Activated T-helper 17 cell treated with anti-CD3 and anti-CD28 coated beads, Interleukin-2, amount 50 U/mL, for 72 hours (primary cell): ENCODE results near the gene ATP9B. TPM values are rescaled to one million over a fixed set of nuclear protein-coding genes. Genes with fewer than 3 reads are reported as not detected.
A peak's percentile ranks its signal among the peaks of the same experiment; 100 is the strongest.
"Not testable (repeated sequence)": the region's sequence is repeated elsewhere in the genome, so short reads cannot be mapped to it uniquely, and the experiment has no call there.

Experiments used
- ATAC-seq: fragments of 150-1000 bp; cut with Tn5 transposase; replicated peaks from 2 replicates; pipeline ENCODE4 v1.10.0; 2021; ENCODE audit warnings: mild to moderate bottlenecking, moderate library complexity
- H3K27ac Mint-ChIP-seq: one replicate; pipeline ENCODE4 v1.8.0; 2022; ENCODE audit warnings: mixed read lengths
- H3K27me3 Mint-ChIP-seq: one replicate; pipeline ENCODE4 v1.8.0; 2022; ENCODE audit warnings: mixed read lengths
- H3K36me3 Mint-ChIP-seq: one replicate; pipeline ENCODE4 v1.8.0; 2022; ENCODE audit warnings: low read depth, mild to moderate bottlenecking, mixed read lengths
- H3K4me1 Mint-ChIP-seq: one replicate; pipeline ENCODE4 v1.8.0; 2022; ENCODE audit warnings: mixed read lengths
- H3K4me3 Mint-ChIP-seq: one replicate; pipeline ENCODE4 v1.8.0; 2022; ENCODE audit warnings: mild to moderate bottlenecking, mixed read lengths
- H3K9me3 Mint-ChIP-seq: one replicate; pipeline ENCODE4 v1.8.0; 2022; ENCODE audit warnings: mixed read lengths
- total RNA-seq, 2 donors: library from RNA; stranded (reverse); gene quantifications; one replicate each; pipeline ENCODE4 v1.2.3, GENCODE V29; 2022

ATP9B gene
- total RNA-seq, 2 donors from 2014 or later, result 23.3 to 29.4 TPM

- ATAC-seq, result no peak
- H3K36me3 Mint-ChIP-seq, result no peaks in the 10 kb centered on the region
These were observed 5.0 kb upstream of the ATP9B start for GRCh38 chr18:79064228-79064627.

GRCh38 chr18:79065802-79066201 lies 3.4 kb upstream of the ATP9B start:
- Mint-ChIP-seq H3K4me1 (peaks cover 15% of the 10 kb centered on the region), H3K27me3 (peaks cover 15% of the 10 kb centered on the region), H3K27ac (no peak overlapping the region), H3K9me3 (peaks cover 21% of the 10 kb centered on the region), H3K4me3 (no peak overlapping the region), H3K36me3 (no peaks in the 10 kb centered on the region)
- no peak for ATAC-seq

More at GRCh38 chr18:79064228-79064627, 5.0 kb upstream of the ATP9B start:
- Mint-ChIP-seq H3K9me3 (peaks cover 21% of the 10 kb centered on the region), H3K27me3 (peaks cover 18% of the 10 kb centered on the region), H3K4me3 (no peak overlapping the region), H3K27ac (no peak overlapping the region), H3K4me1 (peaks cover 13% of the 10 kb centered on the region)

DNA sequence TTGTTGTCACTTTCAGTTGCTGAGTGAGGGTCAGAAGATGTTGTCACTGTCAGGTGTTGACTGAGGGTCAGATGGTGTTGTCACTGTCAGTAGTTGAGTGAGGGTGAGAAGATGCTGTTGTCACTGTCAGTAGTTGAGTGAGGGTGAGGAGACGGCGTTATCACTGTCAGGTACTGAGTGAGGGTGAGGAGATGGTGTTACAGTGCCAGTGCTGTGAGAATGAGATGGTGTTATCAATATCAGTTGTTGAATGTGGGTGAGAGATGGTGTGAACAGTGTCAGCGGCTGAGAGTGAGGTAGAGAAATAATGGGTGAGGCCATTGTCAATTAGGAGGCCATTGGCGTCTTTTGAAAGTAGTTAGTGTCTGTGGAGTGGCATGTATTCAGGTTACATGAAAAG lies 1.6 kb upstream of the ATP9B start:
- H3K27ac Mint-ChIP-seq, result peak overlapping the region; percentile 90
- H3K9me3 Mint-ChIP-seq, result peaks cover 21% of the 10 kb centered on the region

GRCh38 chr18:79068341-79068936 lies 755 bp upstream of the ATP9B start:
- Mint-ChIP-seq H3K36me3 (peaks cover 7% of the 10 kb centered on the region), H3K9me3 (peaks cover 21% of the 10 kb centered on the region), H3K27ac (peak overlapping the region; percentile 90), H3K4me1 (peaks cover 24% of the 10 kb centered on the region), H3K27me3 (peaks cover 15% of the 10 kb centered on the region), H3K4me3 (peak overlapping the region; percentile 84)
- peak; percentile 47 for ATAC-seq

More for the DNA sequence above, 1.6 kb upstream of the ATP9B start:
- H3K27me3 Mint-ChIP-seq, result peaks cover 15% of the 10 kb centered on the region
- peak overlapping the region; percentile 84 for H3K4me3 Mint-ChIP-seq
- peaks cover 24% of the 10 kb centered on the region for H3K4me1 Mint-ChIP-seq
- no peak for ATAC-seq
- H3K36me3 Mint-ChIP-seq, result no peaks in the 10 kb centered on the region

GRCh38 chr18:79069717-79070151 lies 540 bp downstream of the ATP9B start:
- no peak for ATAC-seq
- peaks cover 7% of the 10 kb centered on the region for H3K36me3 Mint-ChIP-seq
- H3K4me3 Mint-ChIP-seq, result peak overlapping the region; percentile 84
- H3K27me3 Mint-ChIP-seq, result peaks cover 15% of the 10 kb centered on the region
- H3K9me3 Mint-ChIP-seq, result peaks cover 21% of the 10 kb centered on the region
- peak overlapping the region; percentile 82 for H3K27ac Mint-ChIP-seq
- peaks cover 33% of the 10 kb centered on the region for H3K4me1 Mint-ChIP-seq

- peaks cover 36% of the 10 kb centered on the region for H3K4me1 Mint-ChIP-seq
- H3K9me3 Mint-ChIP-seq, result peaks cover 21% of the 10 kb centered on the region
- peak overlapping the region; percentile 84 for H3K4me3 Mint-ChIP-seq
- H3K36me3 Mint-ChIP-seq, result peaks cover 9% of the 10 kb centered on the region
- no peak for ATAC-seq
- peak overlapping the region; percentile 82 for H3K27ac Mint-ChIP-seq
- peaks cover 15% of the 10 kb centered on the region for H3K27me3 Mint-ChIP-seq
These were observed 1.3 kb downstream of the ATP9B start for GRCh38 chr18:79070486-79070885.

DNA sequence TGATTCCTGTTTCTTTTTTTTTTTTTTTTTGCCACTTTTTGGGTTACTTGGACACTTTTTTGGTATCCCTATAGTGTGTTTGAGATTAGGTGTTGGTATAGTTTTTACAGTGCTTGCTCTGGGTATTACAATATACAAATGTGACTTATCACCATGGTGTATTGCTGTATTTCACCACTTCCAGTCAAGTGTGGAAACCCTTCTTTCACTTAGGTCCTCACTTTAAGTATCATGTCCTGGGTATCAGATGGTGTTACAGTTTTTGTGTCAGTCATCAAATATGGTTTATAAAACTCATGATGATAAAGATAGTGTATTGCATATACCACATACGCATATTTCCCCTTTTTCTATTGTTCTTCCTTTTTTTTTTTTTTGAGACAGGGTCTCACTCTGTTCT lies 1.8 kb downstream of the ATP9B start:
- H3K4me1 Mint-ChIP-seq, result peaks cover 39% of the 10 kb centered on the region

GRCh38 chr18:79071503-79072210 lies 2.5 kb downstream of the ATP9B start:
- H3K9me3 Mint-ChIP-seq, result peaks cover 10% of the 10 kb centered on the region
- H3K36me3 Mint-ChIP-seq, result peaks cover 14% of the 10 kb centered on the region
- H3K4me3 Mint-ChIP-seq, result peak overlapping the region; percentile 84
- H3K27ac Mint-ChIP-seq, result peak overlapping the region; percentile 82
- peaks cover 43% of the 10 kb centered on the region for H3K4me1 Mint-ChIP-seq
- peaks cover 5% of the 10 kb centered on the region for H3K27me3 Mint-ChIP-seq
- no peak for ATAC-seq

More for the DNA sequence above, 1.8 kb downstream of the ATP9B start:
- peaks cover 14% of the 10 kb centered on the region for H3K36me3 Mint-ChIP-seq
- peak overlapping the region; percentile 82 for H3K27ac Mint-ChIP-seq
- H3K4me3 Mint-ChIP-seq, result peak overlapping the region; percentile 84
- peaks cover 10% of the 10 kb centered on the region for H3K27me3 Mint-ChIP-seq
- H3K9me3 Mint-ChIP-seq, result peaks cover 16% of the 10 kb centered on the region
- no peak for ATAC-seq

DNA sequence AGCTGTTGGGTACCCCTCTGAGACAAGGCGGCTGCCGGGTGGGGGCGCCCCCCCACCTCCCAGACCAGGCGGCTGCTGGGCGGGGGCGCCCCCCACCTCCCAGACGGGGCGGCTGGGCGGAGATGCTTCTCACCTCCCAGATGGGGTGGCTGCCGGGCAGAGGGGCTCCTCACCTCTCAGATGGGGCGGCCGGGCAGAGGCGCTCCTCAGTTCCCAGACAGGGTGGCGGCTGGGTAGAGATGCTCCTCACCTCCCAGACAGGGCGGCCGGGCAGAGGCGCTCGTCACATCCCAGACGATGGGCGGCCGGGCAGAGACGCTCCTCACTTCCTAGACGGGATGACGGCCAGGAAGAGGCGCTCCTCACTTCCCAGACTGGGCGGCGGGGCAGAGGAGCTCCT lies 3.5 kb downstream of the ATP9B start:
- H3K4me3 Mint-ChIP-seq, ATAC-seq, H3K9me3 Mint-ChIP-seq, H3K27ac Mint-ChIP-seq, H3K27me3 Mint-ChIP-seq: not testable (repeated sequence)
- H3K36me3 Mint-ChIP-seq, result peaks cover 14% of the 10 kb centered on the region
- H3K4me1 Mint-ChIP-seq, result peaks cover 41% of the 10 kb centered on the region

GRCh38 chr18:79077181-79077580 lies 8.0 kb downstream of the ATP9B start:
- Mint-ChIP-seq H3K4me1 (peaks cover 34% of the 10 kb centered on the region), H3K9me3 (peaks cover 5% of the 10 kb centered on the region), H3K36me3 (peaks cover 57% of the 10 kb centered on the region), H3K4me3 (no peak overlapping the region), H3K27ac (peak overlapping the region; percentile 47), H3K27me3 (no peaks in the 10 kb centered on the region)
- no peak for ATAC-seq

- Mint-ChIP-seq H3K36me3 (peaks cover 56% of the 10 kb centered on the region), H3K4me1 (peaks cover 33% of the 10 kb centered on the region)
- not testable (repeated sequence) for H3K4me3 Mint-ChIP-seq, H3K9me3 Mint-ChIP-seq, H3K27ac Mint-ChIP-seq, H3K27me3 Mint-ChIP-seq, ATAC-seq
These were observed 9.6 kb downstream of the ATP9B start for GRCh38 chr18:79078791-79079190.

- Mint-ChIP-seq H3K36me3 (peaks cover 20% of the 10 kb centered on the region), H3K4me3 (no peak overlapping the region), H3K9me3 (no peaks in the 10 kb centered on the region), H3K4me1 (peaks cover 27% of the 10 kb centered on the region), H3K27ac (no peak overlapping the region), H3K27me3 (no peaks in the 10 kb centered on the region)
- ATAC-seq, result no peak
These were observed 23.7 kb downstream of the ATP9B start for GRCh38 chr18:79092874-79093273.

DNA sequence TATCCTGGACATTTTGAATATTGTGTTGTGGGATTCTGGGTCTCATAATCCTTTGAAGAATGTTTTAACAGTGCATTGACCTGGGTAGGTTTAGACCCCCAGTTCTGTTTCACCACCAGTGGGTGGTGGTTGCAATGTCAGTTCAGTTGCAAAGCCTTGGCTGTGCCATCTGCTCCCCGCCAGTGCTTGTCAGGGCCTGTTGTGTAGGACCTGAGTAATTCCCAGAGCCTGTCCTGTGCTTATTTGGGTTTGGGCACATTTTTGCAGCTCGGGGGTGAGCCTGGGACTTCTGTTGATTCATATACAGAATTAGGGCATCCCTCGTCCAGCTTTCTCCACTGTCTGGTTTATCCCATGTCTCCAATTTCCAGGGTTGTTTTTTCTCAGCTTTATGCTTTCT lies 24.8 kb downstream of the ATP9B start:
- Mint-ChIP-seq H3K9me3 (no peaks in the 10 kb centered on the region), H3K27me3 (no peaks in the 10 kb centered on the region), H3K27ac (peak overlapping the region; percentile 34), H3K4me1 (peaks cover 27% of the 10 kb centered on the region), H3K36me3 (peaks cover 29% of the 10 kb centered on the region), H3K4me3 (no peak overlapping the region)
- no peak for ATAC-seq

DNA sequence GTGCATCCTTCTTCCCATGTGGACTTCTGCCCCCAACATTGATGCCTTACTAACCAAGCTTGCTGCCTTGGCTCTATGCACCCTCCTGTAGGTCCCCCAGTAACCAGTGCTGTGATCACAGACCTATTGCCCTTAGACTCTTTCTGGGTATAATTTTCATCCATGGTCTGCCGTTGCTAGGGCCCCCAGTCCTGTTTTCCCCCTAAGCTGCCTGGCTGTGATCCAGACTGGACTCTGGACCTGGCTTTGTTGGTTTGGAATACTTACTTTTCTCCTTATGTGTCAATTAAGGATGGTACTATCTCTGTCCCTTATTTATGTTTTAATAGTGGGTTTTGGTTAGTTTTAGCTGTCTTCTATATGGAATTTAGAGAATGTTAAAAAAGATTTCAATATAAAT lies 26.0 kb downstream of the ATP9B start:
- Mint-ChIP-seq H3K9me3 (no peaks in the 10 kb centered on the region), H3K4me1 (peaks cover 27% of the 10 kb centered on the region), H3K4me3 (no peak overlapping the region), H3K27ac (no peak overlapping the region), H3K36me3 (peaks cover 37% of the 10 kb centered on the region), H3K27me3 (no peaks in the 10 kb centered on the region)
- no peak for ATAC-seq

- peaks cover 67% of the 10 kb centered on the region for H3K36me3 Mint-ChIP-seq
- H3K27ac Mint-ChIP-seq, result no peak overlapping the region
- no peak overlapping the region for H3K4me3 Mint-ChIP-seq
- no peaks in the 10 kb centered on the region for H3K27me3 Mint-ChIP-seq
- H3K4me1 Mint-ChIP-seq, result peaks cover 4% of the 10 kb centered on the region
- H3K9me3 Mint-ChIP-seq, result no peaks in the 10 kb centered on the region
- no peak for ATAC-seq
These were observed 31.8 kb downstream of the ATP9B start for GRCh38 chr18:79100944-79101343.
